Immature natural killer cell (primary cell): Measurements from ENCODE around the gene PRDM5. TPM values are rescaled to one million over a fixed set of nuclear protein-coding genes. Genes with fewer than 3 reads are reported as not detected.

Experiments used
- DNase-seq, 3 donors: peaks; one replicate each; pipeline ENCODE4 v3.0.0; 2022; ENCODE audit warnings: mixed read lengths in 1 of 3
- H3K27ac Mint-ChIP-seq, 6 donors: one replicate each; pipeline ENCODE4 v1.8.0; 2020; ENCODE audit warnings: mixed read lengths in 6 of 6, mild to moderate bottlenecking in 5 of 6, inconsistent platforms in 4 of 6, moderate library complexity in 3 of 6
- H3K27me3 Mint-ChIP-seq, 3 donors: one replicate each; pipeline ENCODE4 v1.8.0; 2020 to 2021; ENCODE audit warnings: low read depth in 3 of 3, mild to moderate bottlenecking in 3 of 3, mixed read lengths in 3 of 3, moderate library complexity in 3 of 3, inconsistent platforms in 1 of 3
- H3K36me3 Mint-ChIP-seq, 3 donors: one replicate each; pipeline ENCODE4 v1.8.0; 2020; ENCODE audit warnings: mixed read lengths in 3 of 3, inconsistent platforms in 2 of 3, mild to moderate bottlenecking in 2 of 3
- H3K4me1 Mint-ChIP-seq, 2 donors: one replicate each; pipeline ENCODE4 v1.8.0; 2020; ENCODE audit warnings: inconsistent platforms in 2 of 2, mild to moderate bottlenecking in 2 of 2, mixed read lengths in 2 of 2, moderate library complexity in 1 of 2
- H3K4me3 Mint-ChIP-seq, 5 donors: one replicate each; pipeline ENCODE4 v1.8.0; 2020; ENCODE audit warnings: mild to moderate bottlenecking in 5 of 5, mixed read lengths in 5 of 5, inconsistent platforms in 3 of 5, moderate library complexity in 3 of 5
- H3K9me3 Mint-ChIP-seq, 6 donors: one replicate each; pipeline ENCODE4 v1.8.0; 2020; ENCODE audit warnings: mild to moderate bottlenecking in 6 of 6, mixed read lengths in 6 of 6, inconsistent platforms in 4 of 6, moderate library complexity in 3 of 6
- polyA plus RNA-seq, 3 donors: library from polyadenylated mRNA; unstranded; fragments of 300-500 nt; fragmentation: Illumina TruSeq; gene quantifications; one replicate each; pipeline ENCODE4 v1.2.3, GENCODE V29; 2021

The PRDM5 gene
- under 1 TPM in 1 of 3 donors, not detected in 2; 0.08 TPM for polyA plus RNA-seq

DNA sequence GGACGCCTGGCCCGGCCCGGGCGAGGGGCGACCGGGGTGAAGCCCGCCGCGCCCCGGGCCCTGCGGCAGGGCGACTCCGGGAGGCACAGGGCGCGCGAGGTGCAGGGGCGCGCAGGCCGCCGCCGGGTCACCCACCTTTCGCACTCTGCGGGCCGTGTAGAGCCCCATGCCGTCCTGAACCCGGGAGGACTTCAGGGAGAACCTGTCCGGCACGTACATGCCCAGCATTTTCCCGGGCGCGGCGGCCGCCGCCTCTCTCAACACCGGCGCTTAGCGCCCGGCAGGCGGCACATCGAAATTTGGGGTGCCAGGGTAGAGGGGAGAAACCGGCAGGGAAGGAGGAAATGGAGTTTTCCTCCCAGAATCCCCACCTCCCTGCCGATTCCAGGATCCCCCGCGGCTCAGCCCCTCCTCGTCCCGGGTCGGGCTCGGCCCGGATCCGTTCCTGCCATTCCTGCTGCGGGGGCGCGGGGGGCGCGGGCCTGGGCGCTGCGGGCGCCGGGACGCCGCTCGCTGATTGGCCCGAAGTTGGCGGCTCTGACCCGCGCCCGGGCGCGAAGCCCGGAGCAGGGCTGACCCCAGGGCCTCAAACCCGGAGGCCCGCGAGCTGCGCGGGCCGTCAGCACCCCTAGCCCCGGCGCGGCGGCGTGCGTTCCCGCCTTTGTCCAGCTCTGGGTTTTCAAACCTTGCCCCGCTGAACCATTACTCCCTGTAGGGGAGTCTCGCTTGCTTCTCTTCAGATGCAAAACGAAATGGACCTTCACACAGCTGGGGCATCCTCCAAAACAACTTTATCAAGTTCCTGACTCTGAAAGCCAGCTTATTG, at the start of gene PRDM5:
TSS of gene PRDM5 (minus strand) at position 346 of the 826 bp plus-strand sequence. CDS start at position 228, 118 bp downstream.
- Mint-ChIP-seq H3K4me3 (peak within 1 kb of the TSS; percentile 42 to 90 (median 84)), H3K27ac (peak within 1 kb of the TSS in 1 of 6 donors; percentile 0), H3K27me3 (peaks cover 7 to 20% (median 10%) of the 10 kb centered on the region in 3 donors), H3K36me3 (no peaks in the 10 kb centered on the region), H3K9me3 (no peaks in the 10 kb centered on the region), H3K4me1 (peaks cover 14 to 15% of the 10 kb centered on the region in 2 donors)
- no peak for DNase-seq

DNA sequence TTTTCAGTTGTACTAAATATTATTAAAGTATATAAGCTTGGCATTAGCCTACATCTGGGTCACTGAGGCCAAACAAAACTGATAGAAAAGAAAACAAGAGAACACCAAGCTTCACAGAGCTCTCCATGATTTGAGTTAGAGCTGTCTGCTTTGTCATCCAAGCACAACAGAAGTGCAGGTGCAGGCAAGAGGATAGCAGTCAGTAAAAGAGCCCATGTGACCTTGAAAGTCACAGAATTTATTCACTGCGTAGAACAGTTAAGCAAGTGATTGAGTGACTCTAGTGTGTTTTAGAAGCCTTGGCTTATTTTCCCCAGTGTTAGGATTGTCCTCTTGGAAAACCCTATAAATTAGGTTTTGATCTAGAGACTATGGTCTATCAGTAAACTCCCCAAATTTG, 49.4 kb upstream of the PRDM5 start:
- no peaks in the 10 kb centered on the region for H3K36me3 Mint-ChIP-seq
- H3K9me3 Mint-ChIP-seq, result no peaks in the 10 kb centered on the region
- no peak overlapping the region for H3K4me3 Mint-ChIP-seq
- H3K27ac Mint-ChIP-seq, result no peak overlapping the region
- H3K27me3 Mint-ChIP-seq, result peaks cover 0 to 3% (median 0%) of the 10 kb centered on the region in 3 donors
- DNase-seq, result no peak
- H3K4me1 Mint-ChIP-seq, result no peaks in the 10 kb centered on the region

DNA sequence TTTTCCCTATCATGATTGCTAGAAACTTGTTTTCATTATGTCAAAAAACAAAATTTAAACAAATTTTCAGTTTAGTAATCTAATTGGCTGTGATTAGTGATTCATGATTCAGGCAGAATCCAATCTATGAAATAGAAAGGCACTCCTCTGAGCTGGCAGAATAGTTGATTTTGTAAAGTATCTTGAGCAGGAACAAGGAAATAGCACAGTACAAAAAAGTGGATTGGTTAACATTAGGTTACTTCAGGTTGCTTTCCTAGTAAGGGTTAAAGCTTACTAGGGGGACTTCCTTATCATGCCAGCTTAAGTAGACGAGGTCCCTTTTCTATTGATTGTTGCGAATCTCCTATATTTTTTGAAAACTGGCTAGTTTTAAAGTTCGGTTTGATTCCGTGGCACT, 43.4 kb upstream of the PRDM5 start:
- Mint-ChIP-seq H3K27me3 (peaks cover 0 to 4% (median 0%) of the 10 kb centered on the region in 3 donors), H3K27ac (no peak overlapping the region), H3K4me1 (no peaks in the 10 kb centered on the region), H3K9me3 (no peaks in the 10 kb centered on the region), H3K36me3 (no peaks in the 10 kb centered on the region), H3K4me3 (no peak overlapping the region)
- no peak for DNase-seq

DNA sequence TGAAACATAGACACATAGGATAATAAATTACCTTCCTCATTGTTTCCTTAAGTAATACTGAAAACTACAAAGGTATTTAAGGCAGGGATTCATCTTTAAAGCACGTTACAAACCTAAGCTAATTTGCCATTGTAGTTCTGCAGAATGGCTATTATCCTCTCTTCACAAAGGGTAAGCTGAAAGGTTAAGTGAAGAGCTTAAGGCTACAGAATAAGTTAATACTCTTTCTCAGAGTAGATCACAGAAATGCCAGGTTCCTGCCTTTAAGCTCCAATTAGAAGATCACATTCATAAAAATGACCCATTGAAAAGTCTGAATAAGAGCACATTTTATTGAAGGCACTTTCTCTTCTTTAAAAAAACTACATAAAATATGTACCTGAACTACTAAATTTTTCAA, 42.1 kb upstream of the PRDM5 start:
- Mint-ChIP-seq H3K9me3 (no peaks in the 10 kb centered on the region), H3K27ac (no peak overlapping the region), H3K36me3 (no peaks in the 10 kb centered on the region), H3K4me3 (no peak overlapping the region), H3K27me3 (peaks cover 0 to 4% (median 0%) of the 10 kb centered on the region in 3 donors), H3K4me1 (no peaks in the 10 kb centered on the region)
- DNase-seq, result no peak

DNA sequence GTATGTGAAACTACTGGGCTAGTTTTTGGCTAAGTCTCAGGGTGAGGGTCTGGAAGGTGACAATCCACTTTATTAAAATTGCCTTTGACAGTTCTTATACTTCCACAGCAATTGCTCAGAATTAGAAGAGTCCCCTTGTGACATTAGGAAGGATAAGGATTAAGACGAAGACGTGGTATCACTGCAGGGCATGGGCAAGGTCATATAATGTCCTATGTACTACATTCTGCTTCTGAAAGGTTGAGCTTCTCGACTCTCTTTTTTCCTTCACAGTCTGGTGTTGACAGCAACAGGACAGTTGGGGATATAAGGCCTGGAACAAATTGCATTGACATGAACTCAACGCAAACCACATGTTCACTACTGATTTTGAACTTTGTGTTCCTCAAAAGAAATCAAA, 40.9 kb upstream of the PRDM5 start:
- Mint-ChIP-seq H3K9me3 (peaks cover 0 to 2% (median 0%) of the 10 kb centered on the region in 6 donors), H3K36me3 (no peaks in the 10 kb centered on the region), H3K4me1 (no peaks in the 10 kb centered on the region), H3K27me3 (peaks cover 0 to 4% (median 2%) of the 10 kb centered on the region in 3 donors), H3K27ac (no peak overlapping the region), H3K4me3 (no peak overlapping the region)
- DNase-seq, result no peak

DNA sequence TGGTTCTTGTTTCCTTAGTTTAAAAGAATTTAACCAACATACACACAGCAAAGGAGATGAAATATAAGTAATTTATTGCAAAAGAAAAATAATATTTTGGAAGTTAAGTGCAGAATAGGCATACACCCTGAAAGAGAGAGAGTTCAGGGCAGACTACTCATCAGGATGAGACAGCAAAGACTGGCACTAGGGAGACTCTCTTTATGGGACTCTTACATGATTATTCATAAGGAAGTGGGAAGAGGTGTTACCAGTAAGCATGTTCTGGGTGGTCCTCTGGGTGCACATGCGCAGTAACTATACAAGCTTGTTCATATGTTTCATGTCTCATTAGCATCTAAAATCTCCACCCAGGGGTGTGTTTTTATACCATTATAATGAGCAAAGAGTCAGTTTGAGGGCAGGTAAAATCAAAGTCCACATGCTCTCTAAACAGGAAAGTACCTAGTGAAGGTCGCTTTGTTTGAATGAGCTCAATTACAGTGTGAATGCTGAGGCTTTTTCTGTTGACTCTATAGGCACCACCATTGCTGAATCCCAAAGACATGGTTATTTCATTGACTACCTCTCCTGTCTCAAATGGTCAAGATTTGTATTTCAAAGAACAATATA, 38.2 kb upstream of the PRDM5 start:
- H3K4me1 Mint-ChIP-seq, result no peaks in the 10 kb centered on the region
- H3K36me3 Mint-ChIP-seq, result no peaks in the 10 kb centered on the region
- no peak overlapping the region for H3K4me3 Mint-ChIP-seq
- DNase-seq, result no peak
- peaks cover 0 to 2% (median 0%) of the 10 kb centered on the region in 6 donors for H3K9me3 Mint-ChIP-seq
- H3K27me3 Mint-ChIP-seq, result peaks cover 0 to 5% (median 4%) of the 10 kb centered on the region in 3 donors
- no peak overlapping the region for H3K27ac Mint-ChIP-seq

DNA sequence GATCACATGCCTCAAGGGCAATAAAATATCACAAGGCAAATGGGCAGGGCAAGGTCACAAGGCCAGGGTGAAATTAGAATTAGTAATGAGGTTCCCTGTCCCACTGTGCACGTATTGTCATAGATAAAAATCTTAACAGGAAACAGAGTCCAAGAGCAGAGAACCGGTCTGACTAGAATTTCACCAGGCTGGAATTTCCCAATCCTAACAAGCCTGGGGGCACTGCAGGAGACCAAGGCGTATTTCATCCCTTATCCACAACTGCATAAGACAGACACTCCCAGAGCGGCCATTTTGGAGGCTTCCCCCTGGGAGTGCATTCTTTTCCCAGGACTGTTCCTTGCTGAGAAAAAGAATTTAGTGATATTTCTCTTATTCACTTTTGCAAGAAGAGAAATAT, 25.9 kb upstream of the PRDM5 start:
- DNase-seq, result no peak
- Mint-ChIP-seq H3K4me3 (no peak overlapping the region), H3K4me1 (no peaks in the 10 kb centered on the region), H3K27ac (no peak overlapping the region), H3K9me3 (peaks cover 18 to 32% (median 25%) of the 10 kb centered on the region in 6 donors), H3K27me3 (peaks cover 2 to 17% (median 4%) of the 10 kb centered on the region in 3 donors), H3K36me3 (peaks cover 0 to 13% (median 4%) of the 10 kb centered on the region in 3 donors)

DNA sequence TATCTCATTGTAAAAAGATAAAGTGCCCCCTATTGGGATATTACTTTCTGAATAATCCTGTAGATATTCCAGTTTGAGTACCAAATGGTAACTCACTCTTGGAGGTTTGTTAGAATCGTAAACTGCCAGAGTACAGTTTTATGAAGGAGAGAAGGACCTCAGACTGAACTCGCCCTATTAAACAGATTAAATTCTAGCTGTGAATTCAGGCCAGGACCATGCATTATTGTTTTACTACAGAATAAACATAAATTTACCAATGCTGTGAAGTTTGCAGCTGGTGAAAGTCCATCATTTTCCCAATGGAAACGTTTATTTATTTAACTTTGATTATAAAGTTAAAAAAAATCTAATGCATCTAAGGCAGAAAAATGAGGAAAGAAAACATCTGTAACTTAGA, 20.2 kb upstream of the PRDM5 start:
- Mint-ChIP-seq H3K4me1 (no peaks in the 10 kb centered on the region), H3K27me3 (peaks cover 0 to 14% (median 2%) of the 10 kb centered on the region in 3 donors), H3K9me3 (peaks cover 8 to 18% (median 14%) of the 10 kb centered on the region in 6 donors), H3K36me3 (peaks cover 0 to 8% (median 0%) of the 10 kb centered on the region in 3 donors), H3K4me3 (no peak overlapping the region), H3K27ac (no peak overlapping the region)
- no peak for DNase-seq

DNA sequence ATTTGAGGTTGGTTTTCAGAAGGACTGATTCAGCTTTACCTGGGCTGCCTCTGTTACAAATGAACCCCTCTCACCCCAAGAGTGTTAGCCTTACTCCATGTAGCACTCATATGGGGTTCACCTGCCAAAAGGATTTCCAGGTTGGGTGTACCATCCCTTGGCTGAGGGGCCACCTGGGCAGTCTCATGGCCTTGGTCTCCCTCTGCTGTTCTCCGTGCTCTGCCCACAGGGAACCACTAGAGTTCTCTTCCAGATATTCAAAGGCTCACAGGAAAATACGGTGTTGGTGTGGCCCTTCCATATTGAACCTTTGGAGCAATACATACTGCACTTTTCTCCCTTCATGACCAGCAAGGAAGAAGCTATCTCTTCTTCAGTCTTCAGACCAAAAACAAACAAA, 18.0 kb upstream of the PRDM5 start:
- Mint-ChIP-seq H3K4me3 (no peak overlapping the region), H3K27me3 (peaks cover 0 to 9% (median 2%) of the 10 kb centered on the region in 3 donors), H3K4me1 (no peaks in the 10 kb centered on the region), H3K9me3 (peaks cover 0 to 2% (median 0%) of the 10 kb centered on the region in 6 donors), H3K36me3 (peaks cover 0 to 4% (median 0%) of the 10 kb centered on the region in 3 donors), H3K27ac (no peak overlapping the region)
- DNase-seq, result no peak

DNA sequence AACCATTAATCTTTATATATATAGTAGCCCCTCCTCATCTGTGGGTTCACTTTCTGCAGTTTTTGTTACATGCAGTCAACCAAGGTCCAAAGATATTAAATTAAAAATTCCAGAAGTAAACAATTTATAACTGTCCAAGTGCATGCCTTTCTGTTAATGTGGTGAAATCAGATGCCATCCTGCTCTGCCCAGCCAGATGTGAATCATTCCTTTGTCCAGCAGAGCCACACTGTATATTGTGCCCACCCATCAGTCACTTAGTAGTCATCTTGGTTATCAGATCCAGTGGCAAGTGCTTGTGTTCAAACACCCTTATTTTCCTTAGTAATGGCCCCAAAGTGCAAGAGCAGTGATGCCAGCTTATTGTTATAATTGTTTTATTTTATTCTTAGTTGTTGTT, 17.2 kb upstream of the PRDM5 start:
- H3K4me1 Mint-ChIP-seq, result no peaks in the 10 kb centered on the region
- peaks cover 0 to 4% (median 0%) of the 10 kb centered on the region in 3 donors for H3K36me3 Mint-ChIP-seq
- peaks cover 0 to 10% (median 2%) of the 10 kb centered on the region in 3 donors for H3K27me3 Mint-ChIP-seq
- H3K9me3 Mint-ChIP-seq, result peaks cover 0 to 2% (median 0%) of the 10 kb centered on the region in 6 donors
- H3K4me3 Mint-ChIP-seq, result no peak overlapping the region
- no peak overlapping the region for H3K27ac Mint-ChIP-seq
- no peak for DNase-seq

DNA sequence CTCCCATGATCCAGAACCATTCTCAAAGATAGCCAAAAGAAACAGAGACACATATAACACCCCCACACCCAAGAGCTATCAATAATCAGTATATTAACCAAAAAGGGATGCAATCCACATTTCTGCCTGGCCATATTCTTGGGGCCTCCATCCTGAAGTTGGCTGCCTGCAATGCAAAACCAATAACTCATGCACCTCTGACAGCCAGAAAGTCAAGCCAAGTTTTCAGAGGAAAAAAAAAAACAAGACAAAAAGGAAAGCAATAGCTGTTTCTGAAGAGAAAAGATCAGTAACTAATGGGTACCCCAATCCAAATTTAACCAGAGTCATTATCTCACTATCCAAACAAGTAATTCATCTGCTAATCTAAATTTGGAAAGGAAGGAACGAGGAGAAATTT, 7.3 kb upstream of the PRDM5 start:
- no peaks in the 10 kb centered on the region for H3K36me3 Mint-ChIP-seq
- no peak overlapping the region for H3K27ac Mint-ChIP-seq
- no peak overlapping the region for H3K4me3 Mint-ChIP-seq
- H3K4me1 Mint-ChIP-seq, result no peaks in the 10 kb centered on the region
- H3K27me3 Mint-ChIP-seq, result peaks cover 0 to 10% (median 9%) of the 10 kb centered on the region in 3 donors
- DNase-seq, result no peak
- H3K9me3 Mint-ChIP-seq, result peaks cover 0 to 5% (median 0%) of the 10 kb centered on the region in 6 donors

DNA sequence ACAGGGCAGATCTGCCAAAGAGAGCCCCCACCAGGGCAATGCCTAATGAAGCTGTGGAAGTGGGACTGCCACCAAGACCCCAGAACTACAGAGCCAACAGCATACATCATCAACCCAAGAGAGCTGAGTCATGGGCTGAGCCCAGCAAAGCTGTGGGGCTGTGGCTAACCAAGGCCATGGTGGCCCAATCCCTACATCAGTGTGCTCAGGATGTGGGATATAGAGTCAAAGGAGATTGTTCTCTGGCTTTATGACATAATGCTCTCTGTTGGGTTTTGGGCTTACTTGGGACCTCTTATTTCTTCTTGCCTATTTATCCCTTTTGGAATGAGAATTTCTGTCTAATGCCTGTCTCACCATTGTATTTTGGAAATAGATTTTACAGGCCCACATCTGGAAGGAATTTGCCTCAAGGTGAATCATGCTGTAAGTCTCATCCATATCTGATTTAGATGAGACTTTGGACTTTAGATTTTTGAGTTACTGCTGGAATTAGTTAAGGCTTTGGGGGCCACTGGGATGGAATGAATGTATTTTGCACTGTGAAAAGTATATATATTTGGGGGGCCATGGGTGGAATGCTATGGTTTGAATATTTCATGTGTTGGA, 5.4 kb upstream of the PRDM5 start:
- DNase-seq, result no peak
- Mint-ChIP-seq H3K27me3 (peaks cover 4 to 11% (median 7%) of the 10 kb centered on the region in 3 donors), H3K9me3 (peaks cover 0 to 3% (median 0%) of the 10 kb centered on the region in 6 donors), H3K4me3 (no peak overlapping the region), H3K4me1 (peaks cover 5 to 7% of the 10 kb centered on the region in 2 donors), H3K36me3 (no peaks in the 10 kb centered on the region), H3K27ac (no peak overlapping the region)

DNA sequence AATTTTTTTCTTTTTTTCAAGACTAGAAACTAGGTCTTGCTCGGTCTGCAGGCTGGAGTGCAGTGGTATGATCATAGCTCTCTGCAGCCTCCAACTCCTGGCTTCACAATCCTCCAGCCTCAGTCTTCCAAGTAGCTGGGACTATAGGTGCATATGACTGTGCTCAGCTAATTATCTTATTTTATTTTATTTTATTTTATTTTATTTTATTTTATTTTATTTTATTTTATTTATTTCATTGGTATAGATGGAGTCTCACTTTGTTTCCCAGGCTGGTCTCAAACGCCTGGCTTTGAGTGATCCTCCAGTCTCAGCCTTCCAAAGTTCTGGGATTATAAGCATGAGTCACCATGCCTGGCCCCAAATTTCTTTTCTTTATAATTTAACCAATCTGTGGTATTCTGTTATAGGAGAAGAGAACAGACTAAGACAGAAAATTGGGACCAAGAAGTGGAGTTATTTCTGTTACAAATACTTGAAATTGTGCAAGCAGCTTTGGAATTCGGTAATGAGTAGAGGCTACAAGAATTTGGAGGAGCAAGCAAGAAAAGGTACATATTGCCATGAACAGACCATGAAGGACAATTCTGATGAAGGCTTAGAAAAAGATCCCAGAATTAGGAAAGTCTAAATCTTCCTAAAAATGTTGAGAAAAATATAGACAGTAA, 4.0 kb upstream of the PRDM5 start:
- H3K36me3 Mint-ChIP-seq, result no peaks in the 10 kb centered on the region
- peaks cover 12 to 13% of the 10 kb centered on the region in 2 donors for H3K4me1 Mint-ChIP-seq
- peaks cover 8 to 16% (median 10%) of the 10 kb centered on the region in 3 donors for H3K27me3 Mint-ChIP-seq

More for the DNA sequence above, 4.0 kb upstream of the PRDM5 start:
- DNase-seq, result no peak
- no peak overlapping the region for H3K27ac Mint-ChIP-seq
- no peak overlapping the region for H3K4me3 Mint-ChIP-seq
- peaks cover 0 to 3% (median 0%) of the 10 kb centered on the region in 6 donors for H3K9me3 Mint-ChIP-seq
